NCI-H1048 (cell line): ENCODE results near the gene LRRIQ4.

Source experiments
- DNase-seq: peaks from one replicate; lab custom pipeline; 2025; lab: John Stamatoyannopoulos, UW

LRRIQ4 gene

GRCh38 chr3:169812332-169813235 is at the start of gene LRRIQ4, which contains the start of gene LRRC34:
Gene LRRIQ4, plus strand, starts transcription at chr3:169812870. Its CDS starts 9,052 bp downstream, at chr3:169821922.
Gene LRRC34, minus strand, starts transcription at chr3:169812904. Its CDS starts 356 bp downstream, at chr3:169812548.
- no peak for DNase-seq

GRCh38 chr3:169764312-169764881 is 48.3 kb upstream of the LRRIQ4 start:
- no peak for DNase-seq

GRCh38 chr3:169764882-169765612 is 47.6 kb upstream of the LRRIQ4 start, which contains the start of gene TERC:
Gene TERC, minus strand, starts transcription at chr3:169765060.
- DNase-seq: peak; percentile 65

- DNase-seq: no peak
Measured at GRCh38 chr3:169769287-169770181, 43.1 kb upstream of the LRRIQ4 start, which contains the start of gene ACTRT3. Gene ACTRT3, minus strand, starts transcription at chr3:169769561. Its CDS starts 41 bp downstream, at chr3:169769520.

- peak; percentile 67 for DNase-seq
Measured at GRCh38 chr3:169771497-169772304, 41.0 kb upstream of the LRRIQ4 start.

GRCh38 chr3:169772305-169772896 is 40.3 kb upstream of the LRRIQ4 start:
- DNase-seq: peak; percentile 50

- DNase-seq: peak; percentile 48
Measured at GRCh38 chr3:169772897-169773816, 39.5 kb upstream of the LRRIQ4 start, which contains the start of gene MYNN. Gene MYNN, plus strand, starts transcription at chr3:169773396. Its CDS starts 900 bp downstream, at chr3:169774296.

- DNase-seq: no peak
Measured at GRCh38 chr3:169774186-169774585, 38.5 kb upstream of the LRRIQ4 start.

GRCh38 chr3:169777822-169778221 is 34.8 kb upstream of the LRRIQ4 start:
- DNase-seq: no peak

- DNase-seq: no peak
Measured at GRCh38 chr3:169780742-169781141, 31.9 kb upstream of the LRRIQ4 start.

GRCh38 chr3:169781209-169781855 is 31.3 kb upstream of the LRRIQ4 start:
- no peak for DNase-seq

- no peak for DNase-seq
Measured at GRCh38 chr3:169787120-169787519, 25.6 kb upstream of the LRRIQ4 start.

- no peak for DNase-seq
Measured at GRCh38 chr3:169787791-169788190, 24.9 kb upstream of the LRRIQ4 start.

- DNase-seq: no peak
Measured at GRCh38 chr3:169790219-169790618, 22.5 kb upstream of the LRRIQ4 start.

- DNase-seq: no peak
Measured at GRCh38 chr3:169790687-169791429, 21.8 kb upstream of the LRRIQ4 start.

- DNase-seq: no peak
Measured at GRCh38 chr3:169792359-169792758, 20.3 kb upstream of the LRRIQ4 start.

- no peak for DNase-seq
Measured at GRCh38 chr3:169804681-169805080, 8.0 kb upstream of the LRRIQ4 start.
